SU-DHL-6 (cell line): ENCODE results near the gene TARDBP.

Experiments
- CTCF ChIP-seq: fragments of 200-600 bp; sonication (generic); IDR thresholded peaks from one replicate; pipeline ENCODE4 v1.5.1; 2017; ENCODE audit warnings: antibody characterized with exemption, mild to moderate bottlenecking, low read length, moderate library complexity; ENCODE audit not compliant: insufficient read depth, poor library complexity, severe bottlenecking
- EZH2phosphoT487 ChIP-seq: fragments of 200-600 bp; sonication (generic), shearing (Covaris generic); conservative IDR thresholded peaks from 2 replicates; pipeline ENCODE4 v1.6.1; 2018; ENCODE audit warnings: mild to moderate bottlenecking, antibody characterized with exemption, low read length, moderate library complexity, mixed read lengths

GRCh38 chr1:11039351-11040104, 27.1 kb downstream of the TARDBP start:
- TF ChIP-seq CTCF, result no peak
- TF ChIP-seq EZH2phosphoT487, result no peak
